H7 (cell line): ENCODE results near the gene DRAM2. TPM values are rescaled to one million over a fixed set of nuclear protein-coding genes. Genes with fewer than 3 reads are reported as not detected.
"Not testable (repeated sequence)": the region's sequence is repeated elsewhere in the genome, so short reads cannot be mapped to it uniquely, and the experiment has no call there.

Experiments used
- DNase-seq: peaks from one replicate; pipeline ENCODE4 v3.0.0; 2012
- H3K27me3 ChIP-seq: 2 replicates; pipeline ENCODE4 v1.6.0; 2011; ENCODE audit warnings: mild to moderate bottlenecking, low read length; ENCODE audit not compliant: control insufficient read depth, insufficient read depth
- H3K36me3 ChIP-seq: replicated peaks from 2 replicates; pipeline ENCODE4 v1.5.1; 2011; ENCODE audit warnings: low read length; ENCODE audit not compliant: control insufficient read depth, insufficient read depth
- H3K4me3 ChIP-seq: 2 replicates; pipeline ENCODE4 v1.5.1; 2011; ENCODE audit warnings: low read depth, mild to moderate bottlenecking, control low read depth, low read length, moderate library complexity; ENCODE audit not compliant: insufficient read depth
- total RNA-seq: library from RNA; depleted of rRNA; stranded (reverse); fragments of >200 nt; shearing (Covaris generic); gene quantifications from 2 replicates; pipeline ENCODE4 v1.2.3, GENCODE V29; 2014

DRAM2 gene
- total RNA-seq, 1 experiment from 2014 or later, result 119 TPM

DNA sequence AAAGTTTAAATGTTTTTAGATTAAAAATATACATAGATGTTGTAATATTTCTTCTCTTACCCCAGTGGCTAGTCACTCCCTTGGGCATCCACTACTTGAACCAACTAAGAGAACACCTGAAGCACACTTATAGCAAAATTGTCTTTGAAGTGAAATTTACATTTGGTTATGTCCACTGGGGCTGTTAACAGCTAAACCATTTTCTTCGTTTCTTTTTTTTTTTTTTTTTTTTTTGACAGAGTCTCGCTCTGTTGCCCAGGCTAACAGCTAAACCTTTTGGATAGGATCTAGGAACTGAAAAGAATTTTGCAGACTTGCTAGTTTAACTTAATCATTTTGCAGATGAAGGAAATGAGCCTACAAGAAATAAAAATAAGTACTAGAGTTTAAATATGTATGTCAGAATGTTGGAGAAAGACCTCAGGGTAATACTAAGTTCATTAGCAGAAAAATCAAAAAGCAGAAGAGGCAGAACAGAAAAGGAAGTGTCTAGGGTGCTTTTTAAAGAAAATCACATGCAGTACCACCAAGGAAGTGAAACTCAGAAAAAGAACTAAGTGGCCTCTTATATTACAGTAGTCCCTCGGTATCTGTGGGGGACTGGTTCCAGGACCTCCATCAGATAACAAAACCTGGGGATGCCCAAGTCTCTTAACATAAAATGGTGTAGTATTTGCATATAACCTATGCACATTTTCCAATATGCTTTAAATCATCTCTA, 11.8 kb downstream of the DRAM2 start:
- Histone ChIP-seq H3K27me3 (no peaks in the 10 kb centered on the region), H3K36me3 (no peaks in the 10 kb centered on the region; the same call in none of the 2 replicates), H3K4me3 (no peak overlapping the region)
- DNase-seq, result no peak

DNA sequence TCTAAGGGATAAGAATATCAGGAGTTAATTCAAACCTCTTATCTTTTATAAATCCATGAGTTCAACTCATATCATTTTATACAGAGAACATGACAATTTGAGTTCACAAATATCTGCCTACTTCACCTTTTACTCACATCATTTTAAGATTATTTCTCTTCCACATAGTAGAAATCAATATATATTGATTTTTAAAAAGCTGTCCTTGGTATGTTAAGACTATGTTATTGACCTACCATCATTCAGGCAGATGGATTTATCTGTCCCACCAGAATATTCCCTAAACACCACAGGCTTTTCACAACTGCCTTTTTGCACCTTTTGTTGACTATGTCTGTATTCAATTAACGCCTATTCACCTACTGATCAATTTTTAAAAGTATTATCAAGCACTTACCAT, 13.5 kb downstream of the DRAM2 start:
- no peak for DNase-seq
- Histone ChIP-seq H3K36me3 (no peaks in the 10 kb centered on the region; the same call in none of the 2 replicates), H3K4me3 (no peak overlapping the region), H3K27me3 (no peaks in the 10 kb centered on the region)

DNA sequence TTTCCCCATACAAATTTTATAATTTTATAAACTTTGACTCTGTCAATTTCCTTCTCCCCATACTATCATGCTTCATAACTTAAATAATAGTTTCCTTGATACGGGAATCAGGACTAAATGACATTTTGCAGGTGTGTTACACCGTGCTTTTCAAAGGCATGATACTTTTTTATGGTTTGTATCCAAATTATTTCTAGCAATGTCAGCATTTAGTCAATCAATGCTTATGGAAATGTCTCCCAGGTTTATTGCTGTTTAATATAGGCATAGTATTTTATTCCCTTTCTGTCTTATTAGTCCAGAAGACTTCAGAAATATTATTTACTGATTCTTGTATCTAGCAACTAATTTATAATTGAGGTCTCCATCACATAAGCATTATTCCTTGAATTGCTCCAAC, 23.4 kb downstream of the DRAM2 start:
- DNase-seq, result no peak
- no peaks in the 10 kb centered on the region for H3K27me3 ChIP-seq
- no peak overlapping the region for H3K4me3 ChIP-seq
- H3K36me3 ChIP-seq, result peaks cover 2% of the 10 kb centered on the region; the same call in 1 of the 2 replicates

DNA sequence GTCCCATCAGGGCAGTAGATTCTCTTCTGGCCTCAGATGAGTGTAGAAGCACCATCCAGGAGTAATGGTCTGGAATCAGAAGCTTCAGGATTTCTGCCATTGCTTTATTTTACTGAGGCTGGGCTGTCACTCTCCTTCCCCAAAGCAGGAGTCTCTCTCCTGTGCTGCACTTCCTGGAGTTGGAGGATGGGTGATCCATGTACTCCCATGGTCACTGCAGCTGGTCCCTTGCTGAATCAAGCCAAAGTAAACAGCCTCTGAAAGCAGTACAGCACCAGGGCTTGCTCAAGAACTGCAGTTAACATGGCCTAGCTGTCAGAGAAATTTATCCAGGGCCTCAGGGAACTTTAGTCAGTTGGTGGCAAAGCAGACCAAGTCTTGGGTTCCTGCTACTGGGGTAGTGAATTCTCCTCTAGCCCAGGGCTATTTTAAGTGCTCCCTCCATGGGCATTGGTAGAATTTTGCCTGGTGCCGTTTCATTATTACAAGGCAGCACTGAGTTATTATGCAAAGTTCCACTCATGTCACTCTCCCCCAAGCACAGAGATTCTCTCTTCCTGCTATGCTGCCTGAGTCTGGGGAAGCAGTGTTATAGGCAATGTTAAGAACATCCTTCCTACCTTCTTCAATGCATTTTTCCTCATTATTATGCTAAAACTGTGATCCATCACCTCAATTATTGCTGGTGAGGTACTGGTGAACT, 29.5 kb downstream of the DRAM2 start:
- Histone ChIP-seq H3K27me3 (no peaks in the 10 kb centered on the region), H3K4me3 (no peak overlapping the region), H3K36me3 (no peaks in the 10 kb centered on the region)
- no peak for DNase-seq

DNA sequence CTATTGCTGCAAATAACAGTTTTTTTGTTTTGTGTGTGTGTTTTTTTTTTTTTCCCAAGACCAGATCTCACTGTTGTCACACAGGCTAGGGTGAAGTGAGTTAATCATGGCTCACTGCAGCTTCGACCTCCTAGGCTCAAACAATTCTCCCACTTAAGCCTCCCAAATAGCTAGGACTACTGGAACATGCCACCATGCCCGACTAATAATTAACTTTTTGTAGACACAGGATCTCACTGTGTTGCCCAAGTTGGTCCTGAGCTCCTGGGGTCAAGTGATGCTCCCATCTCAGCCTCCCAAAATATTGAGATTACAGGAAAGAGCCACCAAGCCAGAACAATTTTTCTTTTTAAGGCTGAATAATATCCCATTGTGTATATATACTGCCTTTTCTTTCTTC, 34.9 kb downstream of the DRAM2 start:
- Histone ChIP-seq H3K4me3 (no peak overlapping the region), H3K36me3 (no peaks in the 10 kb centered on the region), H3K27me3 (no peaks in the 10 kb centered on the region)
- no peak for DNase-seq

DNA sequence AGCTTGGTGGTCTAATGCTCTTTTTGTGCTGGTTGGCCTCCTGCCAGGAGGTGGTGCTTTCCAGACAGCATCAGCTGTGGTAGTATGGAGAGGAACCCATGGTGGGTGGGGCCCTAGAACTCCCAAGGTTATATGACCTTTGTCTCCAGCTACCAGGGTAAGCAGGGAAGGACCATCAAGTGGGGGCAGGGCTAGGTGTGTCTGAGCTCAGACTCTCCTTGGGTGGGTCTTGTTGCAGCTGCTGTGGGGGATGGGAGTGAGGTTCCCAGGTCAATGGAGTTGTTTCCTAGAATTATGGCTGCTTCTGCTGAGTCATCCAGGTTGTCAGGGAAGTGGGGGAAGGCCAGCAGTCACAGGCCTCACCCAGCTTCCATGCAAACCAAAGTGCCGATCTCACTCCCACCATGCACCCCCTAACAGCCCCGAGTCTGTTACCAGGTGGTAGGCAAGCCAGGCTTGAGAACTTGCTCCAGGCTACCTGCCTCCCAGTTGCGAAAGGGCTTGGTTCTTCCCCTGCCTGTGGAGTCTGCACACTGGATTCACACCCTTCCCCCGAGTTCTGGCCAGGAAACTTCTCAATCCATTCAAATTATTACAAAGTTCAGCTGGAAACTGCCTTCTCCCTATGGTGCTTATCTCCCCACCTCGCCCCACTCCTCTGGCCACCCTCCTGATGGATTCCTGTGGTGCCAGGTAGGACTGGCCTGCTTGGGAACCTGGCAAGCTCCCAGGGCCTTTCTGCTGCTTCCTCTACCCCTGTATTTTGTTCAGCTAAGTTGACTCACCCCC, 37.8 kb downstream of the DRAM2 start:
- Histone ChIP-seq H3K27me3 (no peaks in the 10 kb centered on the region), H3K4me3 (no peak overlapping the region), H3K36me3 (no peaks in the 10 kb centered on the region)
- no peak for DNase-seq

DNA sequence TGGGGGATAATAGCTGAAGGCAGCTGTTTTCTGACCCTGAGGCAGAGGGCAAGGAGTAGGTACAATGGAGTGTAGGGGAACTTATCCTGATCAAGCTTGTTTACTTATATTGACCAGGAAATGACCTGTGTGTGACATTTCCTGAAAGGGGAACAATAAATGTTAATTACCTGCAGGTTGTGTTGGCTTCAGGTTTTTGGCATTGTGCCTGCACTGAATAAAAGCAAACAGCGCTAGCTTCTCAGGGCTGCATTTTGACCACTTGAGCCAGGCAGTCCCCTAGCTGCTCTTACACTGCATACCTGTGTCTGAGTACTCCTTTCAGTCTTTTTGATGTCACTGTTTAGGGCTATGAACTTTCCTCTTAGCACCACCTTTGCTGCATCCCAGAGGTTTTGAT, 40.6 kb downstream of the DRAM2 start:
- no peaks in the 10 kb centered on the region for H3K27me3 ChIP-seq
- no peak for DNase-seq
- H3K4me3 ChIP-seq, result no peak overlapping the region
- no peaks in the 10 kb centered on the region for H3K36me3 ChIP-seq

DNA sequence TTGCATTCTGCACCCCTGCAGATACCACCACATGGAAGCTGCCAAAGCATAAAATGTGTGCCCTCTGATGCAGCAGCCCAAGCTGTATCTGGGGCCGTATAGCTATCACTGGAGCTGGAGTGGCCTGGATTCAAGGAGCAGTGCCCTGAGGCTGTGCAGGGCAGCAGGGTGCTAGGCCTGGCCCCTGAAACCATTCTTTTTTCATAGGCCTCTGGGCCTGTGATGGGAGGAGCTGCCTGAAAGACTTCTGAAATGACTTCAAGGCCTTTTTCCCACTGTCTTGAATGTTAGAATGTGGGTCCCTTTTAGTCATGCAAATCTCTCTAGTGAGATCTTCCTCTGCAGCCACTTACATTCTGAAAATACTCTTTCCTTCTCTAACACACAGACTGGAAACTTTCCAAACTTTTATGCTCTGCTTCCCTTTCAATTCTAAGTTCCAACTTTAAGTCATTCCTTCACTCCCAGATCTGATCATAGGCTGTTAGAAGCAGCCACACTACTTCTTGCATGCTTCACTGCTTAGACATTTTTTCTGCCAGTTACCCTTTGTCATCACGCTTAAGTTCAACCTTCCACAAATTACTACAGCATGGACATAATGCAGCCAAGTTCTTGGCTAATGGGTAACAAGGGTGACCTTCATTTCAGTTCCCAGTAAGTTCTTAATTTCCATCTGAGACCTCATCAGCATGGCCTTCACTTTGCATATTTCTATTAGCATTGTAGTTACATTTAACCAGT, 42.4 kb downstream of the DRAM2 start:
- no peaks in the 10 kb centered on the region for H3K27me3 ChIP-seq
- no peak for DNase-seq
- no peak overlapping the region for H3K4me3 ChIP-seq
- H3K36me3 ChIP-seq, result no peaks in the 10 kb centered on the region

DNA sequence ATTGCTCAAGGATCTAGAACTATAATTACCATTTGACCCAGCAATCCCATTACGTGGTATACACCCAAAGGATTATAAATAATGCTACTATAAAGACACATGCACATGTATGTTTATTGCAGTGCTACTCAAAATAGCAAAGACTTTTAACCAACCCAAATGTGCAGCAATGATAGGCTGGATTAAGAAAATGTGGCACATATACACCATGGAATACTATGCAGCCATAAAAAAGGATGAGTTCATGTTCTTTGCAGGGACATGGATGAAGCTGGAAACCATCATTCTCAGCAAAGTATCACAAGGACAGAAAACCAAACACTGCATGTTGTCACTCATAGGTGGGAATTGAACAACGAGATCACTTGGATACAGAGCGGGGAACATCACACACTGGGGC, 44.5 kb downstream of the DRAM2 start:
- not testable (repeated sequence) for H3K4me3 ChIP-seq, H3K27me3 ChIP-seq, DNase-seq, H3K36me3 ChIP-seq

DNA sequence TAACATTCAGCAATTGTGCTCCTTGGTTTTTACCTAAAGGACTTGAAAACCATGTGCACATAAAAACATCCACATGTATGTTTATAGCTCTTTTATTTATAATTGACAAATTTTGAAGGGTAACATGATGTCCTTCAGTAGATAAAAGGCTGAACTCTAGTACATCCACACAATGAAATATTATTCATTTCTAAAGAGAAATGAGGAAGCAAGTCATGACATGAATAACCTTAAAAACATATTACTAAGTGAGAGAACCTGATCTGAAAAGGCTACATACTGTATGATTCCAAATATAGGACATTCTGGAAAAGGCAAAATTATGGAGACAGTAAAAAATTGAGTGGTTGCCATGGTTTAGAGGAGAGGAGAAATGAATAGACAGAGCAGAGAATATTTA, 50.3 kb downstream of the DRAM2 start:
- Histone ChIP-seq H3K27me3 (no peaks in the 10 kb centered on the region), H3K4me3 (no peak overlapping the region), H3K36me3 (no peaks in the 10 kb centered on the region)
- no peak for DNase-seq

DNA sequence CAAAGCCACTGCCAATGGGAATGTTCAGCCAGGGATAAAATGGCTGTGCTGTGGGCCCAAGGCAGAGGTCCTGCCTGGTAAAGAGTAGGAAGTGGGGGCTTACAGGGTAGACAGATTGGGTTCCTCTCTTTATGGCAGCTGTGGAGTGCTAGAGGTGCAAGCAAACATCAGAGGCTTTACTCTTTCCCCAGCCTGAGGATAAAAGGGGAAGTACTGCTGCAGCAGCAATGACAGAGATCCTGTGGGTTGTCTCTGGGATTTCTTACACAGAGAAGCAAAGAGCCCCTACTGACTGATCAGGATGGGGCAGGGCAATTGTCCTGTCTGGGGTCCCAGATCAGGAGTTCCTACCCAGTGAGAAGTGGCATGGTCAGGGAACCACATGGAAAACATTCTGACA, 54.2 kb downstream of the DRAM2 start:
- no peak overlapping the region for H3K4me3 ChIP-seq
- no peak for DNase-seq
- no peaks in the 10 kb centered on the region for H3K36me3 ChIP-seq
- H3K27me3 ChIP-seq, result no peaks in the 10 kb centered on the region

DNA sequence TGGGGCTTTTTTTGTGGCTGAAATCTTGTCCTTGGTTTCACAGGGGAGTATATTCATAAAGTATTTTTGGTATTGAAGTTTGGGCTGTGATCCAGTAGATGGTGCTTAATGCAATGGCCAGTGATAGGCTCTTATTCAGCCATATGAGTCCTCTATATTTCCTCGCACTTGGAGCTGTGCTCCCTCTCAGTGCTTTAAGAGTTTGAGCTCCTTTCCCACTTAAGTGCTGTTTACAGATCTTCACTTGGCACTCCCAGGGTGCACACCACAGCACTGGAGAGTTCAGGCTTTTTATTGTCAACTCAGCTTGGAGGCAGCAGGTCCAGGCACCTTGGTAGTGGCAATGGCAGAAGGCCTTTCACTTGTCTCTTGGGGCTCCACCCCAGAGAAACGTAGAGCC, 54.9 kb downstream of the DRAM2 start:
- Histone ChIP-seq H3K27me3 (no peaks in the 10 kb centered on the region), H3K4me3 (no peak overlapping the region), H3K36me3 (no peaks in the 10 kb centered on the region)
- DNase-seq, result no peak

DNA sequence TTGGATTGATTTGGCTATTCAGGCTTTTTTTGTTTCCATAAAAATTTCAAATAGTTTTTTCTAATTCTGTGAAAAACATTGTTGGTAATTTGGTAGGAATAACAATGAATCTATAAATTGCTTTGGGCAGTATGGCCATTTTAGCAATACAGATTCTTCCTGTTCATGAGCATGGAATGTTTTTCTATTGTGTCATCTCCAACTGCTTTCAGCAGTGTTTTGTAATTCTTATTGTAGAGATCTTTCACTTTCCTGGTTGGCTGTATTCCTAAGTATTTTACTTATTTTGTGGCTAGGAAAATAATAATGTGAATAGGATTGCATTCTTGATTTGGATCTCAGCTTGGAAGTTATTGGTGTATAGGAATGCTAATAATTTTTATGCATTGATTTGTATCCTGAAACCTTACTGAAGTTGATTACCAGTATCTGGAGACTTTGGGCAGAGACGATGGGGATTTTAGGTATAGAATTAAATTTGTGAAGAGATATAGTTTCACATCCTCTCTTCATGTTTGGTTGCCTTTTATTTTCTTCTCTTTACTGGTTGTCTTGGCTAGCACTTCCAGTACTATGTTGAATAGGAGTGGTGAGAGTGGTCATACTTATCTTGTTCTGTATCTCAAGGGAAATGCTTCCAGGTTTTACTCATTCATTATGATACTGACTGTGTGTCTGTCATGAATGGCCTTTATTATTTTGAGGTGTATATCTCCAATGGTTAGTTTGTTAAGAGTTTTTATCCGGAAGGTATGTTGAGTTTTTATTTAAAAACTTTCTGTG, 57.3 kb downstream of the DRAM2 start:
- no peak for DNase-seq
- Histone ChIP-seq H3K36me3 (no peaks in the 10 kb centered on the region), H3K4me3 (no peak overlapping the region), H3K27me3 (no peaks in the 10 kb centered on the region)

DNA sequence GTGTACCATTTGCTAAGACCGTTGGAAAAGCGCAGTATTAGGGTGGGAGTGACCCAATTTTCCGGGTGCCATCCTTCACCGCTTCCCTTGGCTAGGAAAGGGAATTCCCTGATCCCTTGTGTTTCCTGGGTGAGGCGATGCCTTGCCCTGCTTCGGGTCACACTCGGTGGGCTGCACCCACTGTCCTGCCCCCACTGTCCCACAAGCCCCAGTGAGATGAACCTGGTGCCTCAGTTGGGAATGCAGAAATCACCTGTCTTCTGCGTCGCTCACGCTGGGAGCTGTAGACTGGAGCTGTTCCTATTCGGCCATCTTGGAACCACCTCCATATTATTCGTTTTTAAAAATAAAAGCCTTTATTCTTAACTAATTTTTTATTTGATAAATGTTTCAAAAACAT, 60.6 kb downstream of the DRAM2 start:
- not testable (repeated sequence) for H3K4me3 ChIP-seq, H3K36me3 ChIP-seq, H3K27me3 ChIP-seq, DNase-seq
